Skeletal muscle cell (primary cell): ENCODE results near the gene NISCH.

Experiments
- DNase-seq: peaks from one replicate; pipeline ENCODE4 v3.0.0-alpha.2; 2010; ENCODE audit warnings: low read depth
- H3K4me3 ChIP-seq: 2 replicates; pipeline ENCODE4 v1.5.1; 2011; ENCODE audit warnings: low read depth, mild to moderate bottlenecking, control low read depth, low read length, moderate library complexity

Gene NISCH

GRCh38 chr3:52468336-52468735, 12.9 kb downstream of the NISCH start:
- DNase-seq = no peak
- H3K4me3 ChIP-seq = no peak overlapping the region

- no peak overlapping the region for H3K4me3 ChIP-seq
- no peak for DNase-seq
These were observed 13.6 kb downstream of the NISCH start for GRCh38 chr3:52469001-52469400.

DNA sequence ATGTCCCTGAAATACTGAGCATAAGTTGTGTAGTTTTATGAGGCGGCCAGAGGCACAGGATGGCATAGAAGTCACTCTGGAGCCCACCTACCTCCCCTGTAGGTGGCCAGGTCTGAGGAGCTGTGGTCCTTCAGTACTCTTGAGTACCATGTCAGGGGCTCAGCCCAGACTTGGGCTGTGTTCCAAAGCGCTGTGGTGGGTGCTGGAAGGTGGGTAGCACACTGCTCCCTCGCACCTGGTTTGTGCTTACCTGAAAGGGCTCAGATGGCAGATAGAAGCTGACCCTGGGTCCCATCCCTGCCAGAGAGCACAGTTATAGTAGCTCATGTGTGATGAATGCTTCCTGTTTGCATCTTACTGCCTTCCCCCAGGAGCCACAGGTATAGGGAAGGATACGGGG, 15.5 kb downstream of the NISCH start:
- H3K4me3 ChIP-seq = no peak overlapping the region
- DNase-seq = no peak

- H3K4me3 ChIP-seq = no peak overlapping the region
- no peak for DNase-seq
These were observed 16.2 kb downstream of the NISCH start for GRCh38 chr3:52471371-52472238.

DNA sequence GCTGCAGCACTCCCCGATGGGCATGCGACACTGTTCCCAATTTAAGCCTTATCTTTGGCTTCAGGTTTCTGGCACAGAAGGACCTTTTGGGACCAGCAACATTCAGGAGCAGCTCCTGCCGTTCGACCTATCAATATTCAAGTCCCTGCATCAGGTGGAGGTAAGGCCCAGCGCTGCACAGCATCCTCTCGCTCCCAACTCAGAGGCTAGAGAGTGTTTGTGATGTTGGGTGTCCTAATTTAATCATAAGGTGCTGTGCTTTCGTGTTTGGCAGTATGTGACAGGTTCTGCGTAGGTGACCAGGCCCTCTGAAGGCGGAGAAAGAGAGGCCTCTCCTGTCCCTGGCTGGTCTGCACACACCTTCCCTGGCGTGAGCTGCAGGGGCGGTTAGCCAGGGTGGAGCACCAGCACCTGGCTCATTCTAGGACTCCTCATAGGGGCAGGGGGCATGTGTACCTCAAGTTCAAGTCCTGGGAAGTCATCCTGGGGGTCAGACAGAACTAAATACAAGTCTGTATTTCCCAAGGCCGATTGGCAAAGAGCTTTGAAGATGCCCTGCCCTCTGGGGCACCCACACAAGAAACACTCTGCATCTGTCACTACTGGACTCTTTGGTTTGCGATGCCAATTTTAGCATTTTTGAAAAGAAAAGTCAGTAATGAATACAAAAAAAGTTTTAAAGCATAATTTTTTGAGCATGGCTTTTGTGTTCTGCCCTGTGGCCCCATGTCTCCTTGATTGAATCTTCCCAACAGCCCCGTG, 17.0 kb downstream of the NISCH start:
- no peak for DNase-seq

DNA sequence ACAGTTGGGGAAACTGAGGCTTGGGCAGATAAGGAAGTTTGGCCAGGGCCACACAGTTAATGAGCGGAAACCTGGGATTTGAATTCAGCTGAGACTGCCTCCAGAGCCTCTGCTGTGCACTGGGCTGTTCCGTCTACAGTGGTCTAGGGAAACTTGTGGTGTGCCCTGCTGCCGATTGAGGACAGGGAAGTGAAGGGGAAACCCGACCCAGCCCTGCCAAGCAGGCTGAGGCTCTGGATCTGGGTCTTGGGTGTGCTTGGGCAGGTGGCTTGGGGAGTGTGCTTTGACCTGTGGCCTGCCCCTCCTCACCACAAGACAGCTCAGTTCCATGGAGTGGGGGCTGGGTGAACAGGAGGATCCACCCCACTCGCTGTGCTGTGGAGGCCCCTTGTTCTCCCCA, 17.6 kb downstream of the NISCH start:
- no peak overlapping the region for H3K4me3 ChIP-seq
- DNase-seq = no peak

More for the DNA sequence above, 17.0 kb downstream of the NISCH start:
- H3K4me3 ChIP-seq = no peak overlapping the region

GRCh38 chr3:52477076-52477795, 21.8 kb downstream of the NISCH start:
- DNase-seq = no peak
- H3K4me3 ChIP-seq = no peak overlapping the region

DNA sequence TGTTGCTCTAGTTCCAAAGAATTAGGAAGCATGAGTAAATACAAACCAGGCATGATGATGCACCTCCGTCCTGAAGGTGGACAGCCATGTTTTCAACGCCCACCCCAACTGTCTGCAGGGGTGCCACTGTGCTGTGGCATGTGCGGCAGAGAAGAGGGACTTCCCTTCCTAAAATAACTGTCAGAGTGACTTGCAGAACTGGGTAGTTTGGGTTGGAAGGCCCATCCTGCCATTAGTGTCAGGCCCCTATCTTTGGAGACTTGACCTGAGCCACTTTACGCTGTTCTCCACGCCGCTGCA, 22.3 kb downstream of the NISCH start:
- H3K4me3 ChIP-seq = no peak overlapping the region
- no peak for DNase-seq

- DNase-seq = no peak
- H3K4me3 ChIP-seq = no peak overlapping the region
These were observed 23.9 kb downstream of the NISCH start for GRCh38 chr3:52479037-52479876.

- no peak for DNase-seq
- no peak overlapping the region for H3K4me3 ChIP-seq
These were observed 24.6 kb downstream of the NISCH start for GRCh38 chr3:52479877-52480575.

DNA sequence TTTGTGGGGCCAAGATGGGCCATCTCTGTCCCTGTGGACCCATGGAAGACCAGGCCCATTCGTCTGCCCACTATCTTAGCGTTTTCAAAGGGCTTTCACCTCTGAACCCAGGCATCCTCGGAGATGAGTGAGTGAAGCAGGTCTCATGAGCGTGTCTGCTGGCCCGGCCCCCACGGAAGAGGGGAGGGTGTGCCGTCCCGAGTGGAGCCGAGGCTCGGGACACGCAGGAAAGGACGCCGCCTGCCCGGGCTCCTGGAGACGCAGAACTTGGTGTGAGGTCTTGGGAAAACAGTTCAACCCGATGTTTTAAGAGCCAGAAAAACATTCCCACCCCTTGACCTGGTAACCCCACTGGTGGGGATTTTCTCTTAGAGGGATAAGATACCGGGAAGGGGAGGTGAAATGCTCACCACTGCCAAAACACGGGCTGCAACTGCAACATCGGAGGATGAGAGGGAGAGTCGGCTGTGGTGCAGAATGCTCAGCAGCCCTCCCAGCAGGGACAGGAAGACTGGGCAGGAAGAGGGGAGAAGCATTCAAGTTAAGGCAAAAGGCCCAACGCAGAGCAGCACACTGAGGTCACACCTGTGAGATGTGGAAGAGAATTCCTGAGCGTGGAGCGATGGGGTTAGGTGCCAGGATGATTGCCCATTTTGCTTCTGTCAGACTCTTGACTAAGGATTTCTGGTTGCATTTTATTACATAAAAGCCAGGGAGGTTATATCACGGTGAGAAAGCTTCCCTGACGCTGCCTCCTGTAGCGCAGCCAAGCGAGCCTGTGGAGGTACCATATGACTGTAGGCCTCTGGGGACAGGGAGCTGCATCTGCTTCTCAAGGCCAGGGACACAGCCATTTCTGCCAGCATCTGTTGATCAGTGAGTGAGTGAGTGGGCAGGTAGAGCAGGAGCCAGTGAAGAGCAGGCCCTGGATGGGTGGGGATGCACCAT, 25.6 kb downstream of the NISCH start:
- H3K4me3 ChIP-seq = no peak overlapping the region
- no peak for DNase-seq

DNA sequence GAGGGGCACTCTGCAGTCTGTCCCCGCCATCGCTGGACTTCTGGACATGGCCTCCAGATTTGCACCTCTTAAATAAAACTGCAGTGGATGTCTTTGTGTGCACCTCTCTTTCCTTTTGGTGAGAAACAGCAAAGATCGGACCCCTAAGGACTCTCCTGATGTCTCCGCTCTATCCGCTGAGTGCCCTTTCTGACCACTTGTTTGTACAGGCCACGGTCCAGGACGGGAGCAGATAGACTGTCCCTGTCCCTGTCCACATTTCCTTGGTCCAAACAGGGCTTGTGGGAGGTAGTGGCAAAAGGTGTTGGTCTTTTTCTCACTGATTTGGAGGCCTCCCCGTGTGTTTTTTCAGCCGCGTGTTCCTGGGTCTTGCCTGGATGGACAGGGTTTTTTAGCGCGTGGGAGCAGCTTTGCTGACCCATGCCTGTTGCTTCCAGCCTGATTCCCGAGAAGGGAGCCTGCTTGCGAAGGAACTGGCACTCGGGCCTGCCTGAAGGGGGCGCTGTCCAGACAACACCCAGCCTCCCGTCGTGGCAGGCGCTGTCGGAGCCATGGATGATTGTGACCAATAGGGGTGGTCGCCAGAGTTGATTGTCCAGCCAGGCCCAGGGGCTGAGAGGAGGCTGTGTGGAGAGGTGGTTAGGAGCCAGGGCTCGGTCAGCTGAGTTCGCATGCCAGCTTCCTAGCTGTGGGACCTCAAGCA, 26.6 kb downstream of the NISCH start:
- no peak for DNase-seq
- H3K4me3 ChIP-seq = no peak overlapping the region

DNA sequence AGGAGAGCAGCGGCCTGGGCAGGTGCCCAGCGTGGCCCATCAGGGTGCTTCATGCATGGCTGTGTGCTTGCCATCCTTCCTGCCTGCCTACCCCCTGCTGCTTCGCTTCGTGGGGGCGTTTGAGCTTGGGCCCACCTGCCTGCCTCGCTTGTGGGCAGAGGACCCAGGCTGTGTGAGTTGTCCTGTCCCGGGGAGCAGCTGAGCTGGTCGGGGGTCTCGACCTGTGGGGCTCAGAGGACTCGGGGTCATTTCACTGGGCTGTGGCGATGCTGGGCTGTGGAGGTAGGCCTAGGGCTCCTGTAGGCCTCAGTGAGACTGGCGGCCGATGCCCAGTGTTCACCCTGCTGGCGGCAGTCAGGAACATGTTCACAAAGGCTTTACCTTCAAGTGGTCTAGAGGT, 27.7 kb downstream of the NISCH start:
- DNase-seq = no peak
- no peak overlapping the region for H3K4me3 ChIP-seq

DNA sequence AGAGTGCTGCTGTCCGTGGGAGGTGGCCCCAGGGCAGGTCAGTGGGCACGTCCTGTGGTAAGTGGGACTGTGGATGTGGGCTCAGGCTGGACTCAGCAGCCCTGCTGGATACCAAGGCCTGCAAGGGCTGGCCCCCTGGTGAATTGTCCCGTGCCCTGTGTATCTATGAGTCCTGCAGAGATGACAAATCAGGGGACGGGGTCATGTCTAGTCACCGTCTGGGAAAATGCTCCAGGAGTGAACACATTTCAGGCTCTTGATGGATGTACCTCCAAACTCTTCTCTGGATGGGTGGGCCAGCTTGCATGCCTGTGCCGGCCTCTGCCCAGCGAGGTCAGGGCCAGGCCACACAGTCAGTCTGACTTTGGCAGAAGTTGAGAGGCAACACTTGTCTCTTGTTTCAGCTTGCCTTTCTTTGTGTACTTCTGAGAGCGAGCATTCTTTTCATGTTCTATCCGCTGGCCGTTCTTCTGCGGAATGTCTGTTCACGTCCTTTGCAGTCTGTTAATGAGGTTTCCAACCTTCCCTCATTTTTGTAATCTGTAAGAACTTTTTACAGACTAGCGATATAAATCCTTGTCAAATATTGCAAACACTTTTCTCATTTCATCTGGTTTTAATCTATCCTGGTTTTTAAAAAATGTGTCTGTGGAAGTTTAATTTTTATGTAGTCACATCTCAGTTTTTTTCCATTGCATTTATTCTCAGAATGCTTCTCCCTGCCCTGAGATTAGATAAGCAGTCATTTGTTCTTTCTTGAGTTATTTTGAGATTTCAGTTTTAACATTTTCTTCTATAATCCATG, 28.4 kb downstream of the NISCH start:
- DNase-seq = no peak
- H3K4me3 ChIP-seq = no peak overlapping the region

DNA sequence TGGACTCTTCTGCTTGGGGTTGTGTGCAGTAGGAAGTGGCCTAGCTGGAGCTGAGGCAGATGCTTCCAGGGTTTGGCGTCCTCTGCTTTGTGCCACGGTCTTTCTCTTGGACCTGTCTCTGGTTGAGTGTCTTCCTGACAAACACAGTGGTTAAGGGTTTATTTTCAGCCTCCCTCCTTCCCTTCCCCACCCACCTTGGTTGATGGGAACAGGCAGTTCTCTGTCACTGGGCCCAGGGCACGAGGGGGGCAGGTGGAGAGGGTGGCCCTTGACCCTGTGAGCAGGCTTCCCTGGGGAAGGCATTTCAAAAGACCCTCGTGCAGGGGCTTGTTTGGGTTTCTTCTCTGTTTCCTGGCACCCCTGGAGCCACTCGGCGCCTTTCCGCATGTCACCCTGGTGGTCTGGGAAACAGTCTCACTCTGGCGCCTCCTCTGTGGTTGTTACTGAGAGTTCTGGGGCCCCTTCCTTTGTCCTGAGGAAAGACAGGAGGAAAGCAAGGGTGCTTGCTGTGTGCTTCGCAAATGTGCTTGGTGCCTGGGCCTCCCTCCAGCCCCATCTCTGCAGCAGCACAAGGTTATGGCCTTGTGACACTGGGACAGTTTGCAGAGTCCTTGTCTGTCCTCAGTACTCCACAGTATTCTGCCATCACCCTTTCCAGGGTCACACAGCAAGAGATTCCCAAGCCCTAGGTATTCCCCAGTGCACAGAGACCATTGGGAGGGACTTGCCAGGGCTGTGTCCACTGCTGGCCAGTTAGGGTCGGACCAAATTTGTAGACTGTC, 29.5 kb downstream of the NISCH start:
- DNase-seq = no peak
- H3K4me3 ChIP-seq = no peak overlapping the region
